Transverse colon (tissue), 4 donors: ENCODE data around the gene JPH2. TPM values are rescaled to one million over a fixed set of nuclear protein-coding genes. Genes with fewer than 3 reads are reported as not detected.
"Not testable (repeated sequence)": the region's sequence is repeated elsewhere in the genome, so short reads cannot be mapped to it uniquely, and the experiment has no call there.

Source experiments
- DNase-seq: peaks from one replicate; pipeline ENCODE4 v3.0.0-alpha.2; 2019
- H3K27ac ChIP-seq, 4 donors: fragments of 200-600 bp; sonication (generic); 2 replicates each; pipeline ENCODE4 v1.5.1; 2016 to 2018; ENCODE audit warnings: inconsistent platforms in 4 of 4
- H3K27me3 ChIP-seq: fragments of 200-600 bp; sonication (generic); 2 replicates; pipeline ENCODE4 v1.5.1; 2017; ENCODE audit warnings: inconsistent platforms
- H3K36me3 ChIP-seq, 4 donors: fragments of 200-600 bp; sonication (generic); 2 replicates each; pipeline ENCODE4 v1.5.1; 2017 to 2019; ENCODE audit warnings: inconsistent platforms in 4 of 4
- H3K4me1 ChIP-seq, 4 donors: fragments of 200-600 bp; sonication (generic); 2 replicates each; pipeline ENCODE4 v1.5.1; 2017 to 2020; ENCODE audit warnings: inconsistent platforms in 4 of 4
- H3K4me3 ChIP-seq, 4 donors: fragments of 200-600 bp; sonication (generic); 1 replicate in 1 of 4; 2 replicates in 3 of 4; pipeline versions ENCODE4 v1.5.1 to v1.6.1; 2017 to 2019; ENCODE audit warnings: inconsistent platforms in 4 of 4
- H3K9me3 ChIP-seq, 2 donors: fragments of 200-600 bp; sonication (generic); 2 replicates each; pipeline ENCODE4 v1.5.1; 2017 to 2019; ENCODE audit warnings: inconsistent platforms in 2 of 2
- CTCF ChIP-seq, 5 experiments: fragments of 200-600 bp in 3 of 5; fragments of 450-650 bp in 2 of 5; sonication (generic) in 3 of 5; IDR thresholded peaks; 1 replicate in 2 of 5; 2 replicates in 3 of 5; pipeline ENCODE4 v1.5.1; 2016 to 2017; ENCODE audit warnings: antibody characterized with exemption in 5 of 5, inconsistent platforms in 3 of 5, mild to moderate bottlenecking in 2 of 5, moderate library complexity in 1 of 5
- EP300 ChIP-seq: sonication (generic); formaldehyde crosslinking; IDR thresholded peaks from one replicate; pipeline ENCODE4 v1.6.1; 2017; ENCODE audit warnings: antibody characterized with exemption, low read depth
- POLR2A ChIP-seq: fragments of 450-650 bp; IDR thresholded peaks from one replicate; pipeline ENCODE4 v1.6.1; 2016; ENCODE audit warnings: antibody characterized with exemption, mild to moderate bottlenecking, moderate library complexity
- POLR2AphosphoS5 ChIP-seq, 3 donors: sonication (generic); formaldehyde crosslinking; IDR thresholded peaks; one replicate each; pipeline ENCODE4 v1.6.1; 2016; ENCODE audit warnings: antibody characterized with exemption in 3 of 3
- WGBS, 2 donors: methylation state at CpG; one replicate each; pipeline ENCODE4 v1.1.5; 2018; ENCODE audit warnings: low coverage in 1 of 2; 5-methylcytosine and 5-hydroxymethylcytosine counted together
- in situ Hi-C, 4 donors: fragments of 200-750 bp; cut with MboI; loops; one replicate each; pipeline versions ENCODE4 v1.15.0 to v1.15.1; 2017; ENCODE audit warnings: low sequenced_read_pairs in 3 of 4, low pct_ligation_motif_present in 1 of 4, low pct_unique_long_range_greater_than_20kb in 1 of 4
- intact Hi-C: fragments of 100-400 bp; cut with DNase I; formaldehyde crosslinking; loops from one replicate; pipeline ENCODE4 v1.15.1; 2023; ENCODE audit warnings: low total_unique reads
- total RNA-seq, 4 donors: library from RNA; depleted of rRNA; stranded (reverse); fragments of >200 nt; gene quantifications; one replicate each; pipeline ENCODE4 v1.1.0, GENCODE V29; 2016

Gene JPH2
- 100 to 1,000 TPM in 1 of 4 donors, 10 to 100 TPM in 2, 1 to 10 TPM in 1; 9.8 to 216 (median 18.3) TPM for total RNA-seq

- Histone ChIP-seq H3K9me3 (no peaks in the 10 kb centered on the region), H3K27ac (peak within 1 kb of the TSS; percentile 82 to 91 (median 86)), H3K4me1 (peaks cover 0 to 30% (median 3%) of the 10 kb centered on the region in 4 donors), H3K36me3 (no peaks in the 10 kb centered on the region), H3K4me3 (peak within 1 kb of the TSS; percentile 43 to 55 (median 50)), H3K27me3 (no peaks in the 10 kb centered on the region)
- intact Hi-C loops, result loop anchor here (5.0 kb wide), 1 partner anchor 50 kb away; no protein-coding TSS in a partner anchor
- TF ChIP-seq CTCF (IDR thresholded peaks at IDR 0.05) (no peak), EP300 (peak; percentile 84), POLR2AphosphoS5 (IDR thresholded peaks at IDR 0.05) (peak in 2 of 3 donors; percentile 43 to 51)
- WGBS, 2 donors, result 9% methylated on average over 24 of the region's 24 CpGs; no CpG with 5 or more reads in 1 of the 2 donors
- in situ Hi-C loops, result loop anchor here in 2 of 4 donors (5.0 kb wide), 2 partner anchors 65 to 70 kb away; no protein-coding TSS in a partner anchor
- peak; percentile 56 for DNase-seq
Observed at GRCh38 chr20:44187054-44187771, at the start of gene JPH2. Gene JPH2 (minus strand): TSS chr20:44187188. CDS start chr20:44186705, 483 bp downstream.

GRCh38 chr20:44235702-44236101 is 48.7 kb upstream of the JPH2 start:
- H3K4me3 ChIP-seq, result no peak overlapping the region
- in situ Hi-C loops, result no loop called here
- H3K27me3 ChIP-seq, result no peaks in the 10 kb centered on the region
- no peak overlapping the region for H3K27ac ChIP-seq
- H3K4me1 ChIP-seq, result no peaks in the 10 kb centered on the region
- no peaks in the 10 kb centered on the region for H3K36me3 ChIP-seq
- no peak for DNase-seq
- TF ChIP-seq POLR2A (no peak), POLR2AphosphoS5 (IDR thresholded peaks at IDR 0.05) (no peak), EP300 (no peak), CTCF (IDR thresholded peaks at IDR 0.05) (no peak)
- WGBS, 2 donors, result 91 to 92% methylated on average over 2 of the region's 2 CpGs
- intact Hi-C loops, result no loop called here
- H3K9me3 ChIP-seq, result no peaks in the 10 kb centered on the region

GRCh38 chr20:44234566-44235317 is 47.8 kb upstream of the JPH2 start:
- Histone ChIP-seq H3K4me1 (no peaks in the 10 kb centered on the region), H3K4me3 (no peak overlapping the region), H3K9me3 (no peaks in the 10 kb centered on the region), H3K27ac (no peak overlapping the region), H3K36me3 (no peaks in the 10 kb centered on the region), H3K27me3 (no peaks in the 10 kb centered on the region)
- DNase-seq, result no peak
- in situ Hi-C loops (loop anchor here in 1 of 4 donors (5.0 kb wide), 1 partner anchor 68 kb away; no protein-coding TSS in a partner anchor), intact Hi-C loops (no loop called here)
- WGBS, 2 donors, result 89 to 100% methylated on average over 1 to 14 of the region's 14 CpGs
- TF ChIP-seq POLR2A, result no peak
- no peak for TF ChIP-seq CTCF (IDR thresholded peaks at IDR 0.05)

- Histone ChIP-seq H3K4me1 (no peaks in the 10 kb centered on the region), H3K9me3 (no peaks in the 10 kb centered on the region), H3K4me3 (no peak overlapping the region), H3K27me3 (no peaks in the 10 kb centered on the region), H3K36me3 (no peaks in the 10 kb centered on the region), H3K27ac (no peak overlapping the region)
- intact Hi-C loops (no loop called here), in situ Hi-C loops (loop anchor here in 1 of 4 donors (5.0 kb wide), 1 partner anchor 69 kb away; no protein-coding TSS in a partner anchor)
- DNase-seq, result no peak
- TF ChIP-seq POLR2A (no peak), CTCF (IDR thresholded peaks at IDR 0.05) (no peak), EP300 (no peak), POLR2AphosphoS5 (IDR thresholded peaks at IDR 0.05) (no peak)
- 89 to 96% methylated on average over 2 to 6 of the region's 6 CpGs for WGBS, 2 donors
Observed at GRCh38 chr20:44233436-44234016, 46.5 kb upstream of the JPH2 start.

GRCh38 chr20:44232469-44232856 is 45.5 kb upstream of the JPH2 start:
- H3K36me3 ChIP-seq, intact Hi-C loops, DNase-seq, H3K4me3 ChIP-seq, H3K27ac ChIP-seq, H3K27me3 ChIP-seq, H3K9me3 ChIP-seq, H3K4me1 ChIP-seq: not testable (repeated sequence)
- WGBS, 2 donors, result 88 to 93% methylated on average over 4 of the region's 4 CpGs
- in situ Hi-C loops, result loop anchor here in 1 of 4 donors (5.0 kb wide), 1 partner anchor 70 kb away; no protein-coding TSS in a partner anchor
